H9 (cell line): ENCODE results near the gene PAFAH1B2. TPM values are rescaled to one million over a fixed set of nuclear protein-coding genes. Genes with fewer than 3 reads are reported as not detected.
A peak's percentile ranks its signal among the peaks of the same experiment; 100 is the strongest.
"Not testable (repeated sequence)": the region's sequence is repeated elsewhere in the genome, so short reads cannot be mapped to it uniquely, and the experiment has no call there.

Experiments
- DNase-seq: peaks from one replicate; pipeline ENCODE4 v3.0.0-alpha.2; 2017
- H2AFZ ChIP-seq: one replicate; pipeline ENCODE4 v1.6.1; 2013; ENCODE audit warnings: mild to moderate bottlenecking, low read length, control low read depth, moderate library complexity
- H2AK5ac ChIP-seq: 2 replicates; pipeline ENCODE4 v1.6.1; 2013; ENCODE audit warnings: low read length, control low read depth, mixed read lengths; ENCODE audit not compliant: insufficient read length
- H2BK120ac ChIP-seq: one replicate; pipeline ENCODE4 v1.6.1; 2013; ENCODE audit warnings: low read depth, mild to moderate bottlenecking, low read length, control low read depth, inconsistent platforms; ENCODE audit not compliant: poor library complexity, severe bottlenecking
- H2BK12ac ChIP-seq: 2 replicates; pipeline ENCODE4 v1.6.1; 2013; ENCODE audit warnings: low read length, control low read depth, mixed read lengths, low read depth; ENCODE audit not compliant: insufficient read length
- H2BK15ac ChIP-seq: 2 replicates; pipeline ENCODE4 v1.6.1; 2013; ENCODE audit warnings: low read depth, low read length, control low read depth
- H2BK20ac ChIP-seq: one replicate; pipeline ENCODE4 v1.6.1; 2013; ENCODE audit warnings: low read depth, mild to moderate bottlenecking, low read length, control low read depth, inconsistent platforms; ENCODE audit not compliant: poor library complexity, severe bottlenecking
- H2BK5ac ChIP-seq: 2 replicates; pipeline ENCODE4 v1.6.1; 2013; ENCODE audit warnings: low read length, control low read depth, mixed read lengths; ENCODE audit not compliant: insufficient read length
- H3K14ac ChIP-seq: 2 replicates; pipeline ENCODE4 v1.6.1; 2013; ENCODE audit warnings: low read length, control low read depth; ENCODE audit not compliant: insufficient read depth
- H3K18ac ChIP-seq: 2 replicates; pipeline ENCODE4 v1.6.1; 2013; ENCODE audit warnings: low read depth, mild to moderate bottlenecking, mixed read lengths, low read length, control low read depth; ENCODE audit not compliant: insufficient read length
- H3K23ac ChIP-seq: 2 replicates; pipeline ENCODE4 v1.6.1; 2013; ENCODE audit warnings: low read length, control low read depth, mixed read lengths, low read depth; ENCODE audit not compliant: insufficient read length
- H3K23me2 ChIP-seq: 2 replicates; pipeline ENCODE4 v1.6.1; 2013; ENCODE audit warnings: low read depth, mild to moderate bottlenecking, mixed read lengths, low read length, control low read depth; ENCODE audit not compliant: insufficient read length, poor library complexity, severe bottlenecking
- H3K27ac ChIP-seq: 2 replicates; pipeline ENCODE4 v1.5.1; 2013; ENCODE audit warnings: low read length, control low read depth, mixed read lengths, low read depth; ENCODE audit not compliant: insufficient read length
- H3K27me3 ChIP-seq: 2 replicates; pipeline ENCODE4 v1.6.1; 2013; ENCODE audit warnings: low read length, control low read depth, inconsistent platforms; ENCODE audit not compliant: insufficient read depth
- H3K4ac ChIP-seq: 2 replicates; pipeline ENCODE4 v1.6.1; 2013; ENCODE audit warnings: low read depth, mild to moderate bottlenecking, control low read depth, inconsistent platforms, low read length, moderate library complexity
- H3K4me1 ChIP-seq: 2 replicates; pipeline ENCODE4 v1.6.1; 2013; ENCODE audit warnings: low read length, control low read depth, inconsistent platforms; ENCODE audit not compliant: insufficient read depth
- H3K4me2 ChIP-seq: 2 replicates; pipeline ENCODE4 v1.6.1; 2013; ENCODE audit warnings: low read length, control low read depth, mixed read lengths; ENCODE audit not compliant: insufficient read length, insufficient read depth
- H3K56ac ChIP-seq: 2 replicates; pipeline ENCODE4 v1.6.1; 2013; ENCODE audit warnings: low read depth, mild to moderate bottlenecking, mixed read lengths, low read length, control low read depth; ENCODE audit not compliant: insufficient read length
- H3K79me1 ChIP-seq: 2 replicates; pipeline ENCODE4 v1.6.1; 2013; ENCODE audit warnings: low read depth, mild to moderate bottlenecking, moderate library complexity, low read length, control low read depth, inconsistent platforms; ENCODE audit not compliant: insufficient read depth, poor library complexity, severe bottlenecking
- H3K79me2 ChIP-seq: 2 replicates; pipeline ENCODE4 v1.6.1; 2013; ENCODE audit warnings: low read length, control low read depth, inconsistent platforms; ENCODE audit not compliant: insufficient read depth
- H3K9ac ChIP-seq: 2 replicates; pipeline ENCODE4 v1.6.1; 2013; ENCODE audit warnings: low read length, control low read depth, mixed read lengths; ENCODE audit not compliant: insufficient read length; ENCODE audit errors: extremely low read depth
- H3K9me3 ChIP-seq: one replicate; pipeline ENCODE4 v1.6.1; 2013; ENCODE audit warnings: low read depth, low read length, inconsistent platforms; ENCODE audit not compliant: control insufficient read depth
- H3T11ph ChIP-seq: one replicate; pipeline ENCODE4 v1.6.1; 2013; ENCODE audit warnings: mild to moderate bottlenecking, low read length, control low read depth, inconsistent platforms
- H4K20me1 ChIP-seq: one replicate; pipeline ENCODE4 v1.6.1; 2013; ENCODE audit not compliant: control insufficient read depth, insufficient read length, insufficient read depth
- H4K5ac ChIP-seq: 2 replicates; pipeline ENCODE4 v1.6.1; 2013; ENCODE audit warnings: low read depth, mild to moderate bottlenecking, mixed read lengths, low read length, control low read depth; ENCODE audit not compliant: insufficient read length
- H4K8ac ChIP-seq: replicated peaks from 2 replicates; pipeline ENCODE4 v1.6.1; 2013; ENCODE audit warnings: low read length, control low read depth, mixed read lengths, low read depth; ENCODE audit not compliant: insufficient read length
- H4K91ac ChIP-seq: 2 replicates; pipeline ENCODE4 v1.6.1; 2013; ENCODE audit warnings: low read depth, mild to moderate bottlenecking, moderate library complexity, mixed read lengths, low read length, control low read depth; ENCODE audit not compliant: insufficient read length
- H3K27ac Mint-ChIP-seq, 3 experiments: 2 replicates in 2 of 3; 3 replicates in 1 of 3; pipeline ENCODE4 v1.8.0; 2020 to 2021; ENCODE audit warnings: mixed read lengths in 3 of 3, mild to moderate bottlenecking in 1 of 3, moderate library complexity in 1 of 3
- H3K27me3 Mint-ChIP-seq: 2 replicates; pipeline ENCODE4 v1.8.0; 2021; ENCODE audit warnings: low read depth, mild to moderate bottlenecking, moderate library complexity, mixed read lengths
- H3K36me3 Mint-ChIP-seq, 3 experiments: 2 replicates in 2 of 3; 3 replicates in 1 of 3; pipeline ENCODE4 v1.8.0; 2020 to 2021; ENCODE audit warnings: low read depth in 3 of 3, mixed read lengths in 3 of 3; ENCODE audit not compliant: insufficient read depth in 1 of 3
- H3K4me1 Mint-ChIP-seq, 2 experiments: 2 replicates each; pipeline ENCODE4 v1.8.0; 2020; ENCODE audit warnings: mixed read lengths in 2 of 2
- H3K4me3 Mint-ChIP-seq, 2 experiments: 2 replicates in 1 of 2; 3 replicates in 1 of 2; pipeline ENCODE4 v1.8.0; 2020 to 2021; ENCODE audit warnings: mild to moderate bottlenecking in 2 of 2, mixed read lengths in 2 of 2, moderate library complexity in 1 of 2
- H3K9me3 Mint-ChIP-seq, 2 experiments: 2 replicates in 1 of 2; 3 replicates in 1 of 2; pipeline ENCODE4 v1.8.0; 2020; ENCODE audit warnings: mild to moderate bottlenecking in 2 of 2, mixed read lengths in 2 of 2, moderate library complexity in 1 of 2
- WGBS: extraction: QIAGEN DNeasy Blood & Tissue Kit; methylation state at CpG from one replicate; pipeline ENCODE4 v1.1.7; 2013; ENCODE audit warnings: missing lambda C conversion rate, low lambda C conversion rate, mixed read lengths; ENCODE audit not compliant: insufficient read length; ENCODE audit errors: extremely low coverage; 5-methylcytosine and 5-hydroxymethylcytosine counted together
- total RNA-seq: library from RNA; stranded (reverse); gene quantifications from 2 replicates; pipeline ENCODE4 v1.2.1, GENCODE V29; 2021
- TF ChIP-seq, protein P1 (sequence below): fragments of 200-600 bp; sonication (generic); conservative IDR thresholded peaks from 3 replicates; pipeline ENCODE4 v1.8.0; 2021; ENCODE audit warnings: antibody characterized with exemption, mild to moderate bottlenecking

Gene PAFAH1B2
- total RNA-seq, 1 experiment from 2014 or later, result 161 TPM

GRCh38 chr11:117206859-117207258, 62.8 kb downstream of the PAFAH1B2 start:
- H2BK15ac ChIP-seq, H3K18ac ChIP-seq, H3K4me1 ChIP-seq, H3K9me3 Mint-ChIP-seq, H3K4me1 Mint-ChIP-seq, H2BK12ac ChIP-seq, H3K23ac ChIP-seq, H3K79me1 ChIP-seq, H3K27me3 Mint-ChIP-seq, H3K56ac ChIP-seq, H2BK120ac ChIP-seq, H3K4me3 Mint-ChIP-seq, H3K79me2 ChIP-seq, H4K91ac ChIP-seq, H3K9ac ChIP-seq, H2BK5ac ChIP-seq, H3K27me3 ChIP-seq, H4K5ac ChIP-seq, H3K23me2 ChIP-seq, H3K9me3 ChIP-seq, H4K20me1 ChIP-seq, H2BK20ac ChIP-seq, H3T11ph ChIP-seq, H2AFZ ChIP-seq, H3K14ac ChIP-seq, H3K27ac ChIP-seq, H4K8ac ChIP-seq, H2AK5ac ChIP-seq, H3K27ac Mint-ChIP-seq, H3K4ac ChIP-seq, H3K4me2 ChIP-seq: not testable (repeated sequence)
- TF ChIP-seq, protein P1, sequence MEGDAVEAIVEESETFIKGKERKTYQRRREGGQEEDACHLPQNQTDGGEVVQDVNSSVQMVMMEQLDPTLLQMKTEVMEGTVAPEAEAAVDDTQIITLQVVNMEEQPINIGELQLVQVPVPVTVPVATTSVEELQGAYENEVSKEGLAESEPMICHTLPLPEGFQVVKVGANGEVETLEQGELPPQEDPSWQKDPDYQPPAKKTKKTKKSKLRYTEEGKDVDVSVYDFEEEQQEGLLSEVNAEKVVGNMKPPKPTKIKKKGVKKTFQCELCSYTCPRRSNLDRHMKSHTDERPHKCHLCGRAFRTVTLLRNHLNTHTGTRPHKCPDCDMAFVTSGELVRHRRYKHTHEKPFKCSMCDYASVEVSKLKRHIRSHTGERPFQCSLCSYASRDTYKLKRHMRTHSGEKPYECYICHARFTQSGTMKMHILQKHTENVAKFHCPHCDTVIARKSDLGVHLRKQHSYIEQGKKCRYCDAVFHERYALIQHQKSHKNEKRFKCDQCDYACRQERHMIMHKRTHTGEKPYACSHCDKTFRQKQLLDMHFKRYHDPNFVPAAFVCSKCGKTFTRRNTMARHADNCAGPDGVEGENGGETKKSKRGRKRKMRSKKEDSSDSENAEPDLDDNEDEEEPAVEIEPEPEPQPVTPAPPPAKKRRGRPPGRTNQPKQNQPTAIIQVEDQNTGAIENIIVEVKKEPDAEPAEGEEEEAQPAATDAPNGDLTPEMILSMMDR, result peak; percentile 22; the same call in 2 of the 3 replicates
- DNase-seq, result peak; percentile 62
- peaks cover 10 to 32% (median 29%) of the 10 kb centered on the region in 3 experiments; a peak in 6 of 7 replicates for H3K36me3 Mint-ChIP-seq
- no CpG with 5 or more reads among the region's 11 CpGs for WGBS

DNA sequence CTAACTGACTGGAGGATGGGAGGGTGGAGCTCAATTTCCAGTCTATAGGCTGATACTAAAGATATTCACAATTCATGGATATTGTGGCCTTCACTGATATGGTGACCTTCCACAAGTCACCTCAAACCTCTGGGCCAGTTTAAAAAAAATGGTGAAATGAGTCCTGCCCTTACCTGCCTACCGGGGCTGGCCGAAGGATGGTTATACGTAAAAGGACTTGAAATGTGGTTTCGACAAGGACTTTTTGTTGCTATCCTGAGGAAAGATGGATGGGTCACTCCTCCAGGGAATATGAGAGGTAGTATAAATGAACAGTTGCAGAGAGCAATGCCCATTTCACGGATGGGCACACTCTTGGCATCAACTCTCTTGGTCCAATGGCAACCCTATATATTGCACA, 63.4 kb downstream of the PAFAH1B2 start:
- H3K18ac ChIP-seq, H3T11ph ChIP-seq, H4K5ac ChIP-seq, H3K4me1 Mint-ChIP-seq, H3K23me2 ChIP-seq, H3K9me3 Mint-ChIP-seq, H3K27ac Mint-ChIP-seq, DNase-seq, H4K91ac ChIP-seq, H2BK12ac ChIP-seq, H4K20me1 ChIP-seq, H3K27me3 ChIP-seq, H4K8ac ChIP-seq, H3K14ac ChIP-seq, H3K27me3 Mint-ChIP-seq, H2AK5ac ChIP-seq, H3K27ac ChIP-seq, H3K4me2 ChIP-seq, H3K79me1 ChIP-seq, H3K79me2 ChIP-seq, H2BK120ac ChIP-seq, H2BK5ac ChIP-seq, H2AFZ ChIP-seq, H3K4ac ChIP-seq, H3K56ac ChIP-seq, H2BK15ac ChIP-seq, H3K9me3 ChIP-seq, H3K9ac ChIP-seq, H3K4me1 ChIP-seq, H3K23ac ChIP-seq, H3K4me3 Mint-ChIP-seq, H2BK20ac ChIP-seq: not testable (repeated sequence)
- peaks cover 10 to 32% (median 29%) of the 10 kb centered on the region in 3 experiments; a peak in 6 of 7 replicates for H3K36me3 Mint-ChIP-seq
- no CpG with 5 or more reads among the region's 5 CpGs for WGBS
